Progenitor cell of endocrine pancreas (in vitro differentiated cells): ENCODE results near the gene PKDREJ. TPM values are rescaled to one million over a fixed set of nuclear protein-coding genes. Genes with fewer than 3 reads are reported as not detected.

Experiments used
- DNase-seq: peaks from one replicate; pipeline ENCODE4 v3.0.0; 2021; ENCODE audit warnings: low spot score; ENCODE audit not compliant: unreplicated experiment
- H3K27ac Mint-ChIP-seq: 2 replicates; pipeline ENCODE4 v1.8.0; 2021; ENCODE audit warnings: mild to moderate bottlenecking, moderate library complexity, mixed read lengths
- H3K27me3 Mint-ChIP-seq: 2 replicates; pipeline ENCODE4 v1.8.0; 2021; ENCODE audit warnings: mixed read lengths
- H3K36me3 Mint-ChIP-seq: 2 replicates; pipeline ENCODE4 v1.8.0; 2022; ENCODE audit warnings: mixed read lengths; ENCODE audit not compliant: insufficient read depth
- H3K4me1 Mint-ChIP-seq: 2 replicates; pipeline ENCODE4 v1.8.0; 2021; ENCODE audit warnings: low read depth, mixed read lengths
- H3K4me3 Mint-ChIP-seq: 2 replicates; pipeline ENCODE4 v1.8.0; 2021; ENCODE audit warnings: low read depth, mild to moderate bottlenecking, moderate library complexity, mixed read lengths
- H3K9me3 Mint-ChIP-seq: 2 replicates; pipeline ENCODE4 v1.8.0; 2021; ENCODE audit warnings: low read depth, mixed read lengths
- CTCF ChIP-seq: fragments of 200-600 bp; sonication (generic); IDR thresholded peaks from one replicate; pipeline ENCODE4 v1.5.0; 2021; ENCODE audit warnings: antibody characterized with exemption, mild to moderate bottlenecking; ENCODE audit not compliant: unreplicated experiment
- total RNA-seq: library from RNA; stranded (reverse); gene quantifications from 2 replicates; pipeline ENCODE4 v1.2.1, GENCODE V29; 2021

Gene PKDREJ
- total RNA-seq, 1 donor from 2014 or later = not detected

GRCh38 chr22:46230262-46230901, 32.8 kb downstream of the PKDREJ start:
- no peaks in the 10 kb centered on the region for H3K9me3 Mint-ChIP-seq
- H3K36me3 Mint-ChIP-seq = peaks cover 10% of the 10 kb centered on the region
- no peak overlapping the region for H3K27ac Mint-ChIP-seq
- DNase-seq = no peak
- no peak overlapping the region for H3K4me3 Mint-ChIP-seq
- no peaks in the 10 kb centered on the region for H3K27me3 Mint-ChIP-seq
- no peaks in the 10 kb centered on the region for H3K4me1 Mint-ChIP-seq
- TF ChIP-seq CTCF = no peak

DNA sequence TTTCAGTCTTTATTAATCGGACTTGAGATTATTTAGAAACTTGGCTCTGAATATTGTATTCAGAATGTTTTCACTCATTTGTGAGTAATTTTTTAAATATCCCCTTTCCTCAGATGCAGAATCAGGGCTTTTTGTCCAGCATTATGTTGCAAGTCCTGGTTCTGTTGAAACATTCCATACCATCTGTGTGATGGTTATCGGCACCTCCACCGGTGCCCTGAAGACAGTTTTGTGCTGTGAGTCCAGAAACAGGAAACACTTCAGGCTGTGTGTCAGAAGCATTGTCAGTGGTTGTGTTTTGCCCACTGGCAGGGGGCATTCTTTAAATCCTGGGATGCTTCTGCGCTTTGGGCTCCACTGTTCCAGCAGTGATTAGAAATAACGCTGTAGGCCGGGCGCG, 33.4 kb downstream of the PKDREJ start:
- Mint-ChIP-seq H3K4me1 (no peaks in the 10 kb centered on the region), H3K4me3 (no peak overlapping the region), H3K27ac (no peak overlapping the region), H3K36me3 (peaks cover 6% of the 10 kb centered on the region), H3K9me3 (no peaks in the 10 kb centered on the region), H3K27me3 (no peaks in the 10 kb centered on the region)
- DNase-seq = no peak
- no peak for TF ChIP-seq CTCF

GRCh38 chr22:46226577-46226976, 36.6 kb downstream of the PKDREJ start:
- H3K9me3 Mint-ChIP-seq = no peaks in the 10 kb centered on the region
- H3K36me3 Mint-ChIP-seq = peaks cover 9% of the 10 kb centered on the region
- no peak overlapping the region for H3K4me3 Mint-ChIP-seq
- H3K27ac Mint-ChIP-seq = no peak overlapping the region
- TF ChIP-seq CTCF = no peak
- no peak for DNase-seq
- no peaks in the 10 kb centered on the region for H3K4me1 Mint-ChIP-seq
- no peaks in the 10 kb centered on the region for H3K27me3 Mint-ChIP-seq

DNA sequence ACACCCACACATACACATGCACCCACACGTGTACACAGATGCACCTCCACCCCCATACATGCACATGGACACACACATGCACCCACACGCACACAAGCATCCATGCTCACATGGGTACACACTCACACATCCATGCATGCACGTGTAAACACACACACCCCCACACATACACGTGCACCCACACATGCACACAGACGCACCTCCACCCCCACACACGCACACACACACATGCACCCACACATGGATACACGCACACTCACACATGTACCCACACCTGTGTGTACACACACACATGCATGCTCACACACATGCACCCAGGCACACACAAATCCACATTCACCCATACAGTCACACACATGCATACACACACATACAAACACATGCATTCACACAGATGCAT, 37.5 kb downstream of the PKDREJ start:
- H3K27ac Mint-ChIP-seq = no peak overlapping the region

DNA sequence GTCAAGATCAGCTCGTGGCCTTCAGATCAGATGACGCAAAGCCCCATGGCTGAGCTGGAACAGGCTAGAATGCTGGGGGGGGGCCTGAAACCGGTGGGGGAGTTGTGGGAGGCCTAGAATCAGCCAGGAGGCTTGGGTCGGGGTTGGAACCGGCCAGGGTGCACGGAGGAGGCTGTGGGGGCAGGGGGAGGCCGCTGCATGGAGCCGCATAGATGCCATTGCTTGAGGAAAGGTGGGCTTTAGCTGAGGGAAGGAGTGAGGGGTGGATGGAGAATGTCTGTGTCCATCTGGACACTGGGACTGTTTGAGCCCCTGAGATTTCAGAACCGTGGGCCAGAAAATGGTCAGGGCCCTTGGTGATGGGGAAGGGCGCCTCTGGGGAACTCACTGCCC, 38.2 kb downstream of the PKDREJ start:
- DNase-seq = no peak
- H3K36me3 Mint-ChIP-seq = peaks cover 14% of the 10 kb centered on the region
- H3K4me1 Mint-ChIP-seq = no peaks in the 10 kb centered on the region
- no peak overlapping the region for H3K27ac Mint-ChIP-seq
- no peaks in the 10 kb centered on the region for H3K27me3 Mint-ChIP-seq
- no peak for TF ChIP-seq CTCF
- no peaks in the 10 kb centered on the region for H3K9me3 Mint-ChIP-seq
- H3K4me3 Mint-ChIP-seq = no peak overlapping the region

More for the DNA sequence above, 37.5 kb downstream of the PKDREJ start:
- Mint-ChIP-seq H3K4me3 (no peak overlapping the region), H3K4me1 (no peaks in the 10 kb centered on the region), H3K9me3 (no peaks in the 10 kb centered on the region), H3K27me3 (no peaks in the 10 kb centered on the region), H3K36me3 (peaks cover 13% of the 10 kb centered on the region)
- TF ChIP-seq CTCF = no peak
- no peak for DNase-seq
